ENCODE measurements around the gene ZNF562.
"Not testable (repeated sequence)": the region's sequence is repeated elsewhere in the genome, so short reads cannot be mapped to it uniquely, and the experiment has no call there.

The ZNF562 gene

DNA sequence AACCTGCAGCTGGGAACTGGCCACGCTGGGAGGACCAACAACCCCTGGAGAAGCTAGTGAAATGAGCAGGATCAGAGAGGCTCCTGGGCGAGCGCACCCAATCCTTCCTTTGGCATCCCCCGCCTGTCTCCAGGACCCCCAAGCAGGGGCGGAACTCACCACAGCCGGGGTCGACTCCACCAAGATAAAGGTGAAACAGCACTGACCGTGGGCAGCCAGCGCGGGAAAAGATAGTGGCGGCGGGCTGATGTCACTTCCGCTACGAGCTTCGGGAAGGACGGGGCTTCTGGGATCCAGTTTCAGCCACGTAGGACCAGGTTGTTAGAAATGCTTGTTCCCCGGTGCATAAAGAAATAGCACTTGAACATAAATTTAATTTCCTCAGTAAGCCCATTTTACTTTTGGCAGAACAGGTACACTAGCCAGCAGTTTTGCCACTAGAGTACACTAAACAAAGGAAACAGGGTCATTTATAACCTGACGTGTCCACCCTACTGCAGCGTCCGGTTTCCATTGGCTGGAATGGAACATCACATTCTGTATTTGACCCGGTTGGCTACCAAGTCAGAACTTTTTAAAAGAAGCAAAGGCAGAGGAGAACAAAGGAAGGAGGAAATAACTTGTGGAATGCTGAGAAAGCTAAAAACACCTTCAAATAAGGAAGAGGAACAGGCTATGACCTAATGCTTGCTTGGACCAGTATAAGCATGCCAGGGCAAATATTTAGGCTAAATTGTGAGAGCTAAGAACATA lies 25.5 kb upstream of the ZNF562 start:
- Histone ChIP-seq H3K14ac (ENCODE audit: low read length) (no peak overlapping the region), H3K4me3 (ENCODE audit: low read length in 2 of 2) (peak overlapping the region in 1 of 2 donors; percentile 22), H3K18ac (ENCODE audit: low read length) (no peak overlapping the region), H3K4ac (ENCODE audit: low read length) (no peak overlapping the region), H3K9me3 (replicated peaks in 1 of 2; ENCODE audit: control insufficient read depth in 2 of 2, insufficient read depth in 1 of 2, low read depth in 1 of 2, low read length in 2 of 2) (no peaks in the 10 kb centered on the region), H3K27me3 (ENCODE audit: control insufficient read depth in 3 of 3, insufficient read depth in 3 of 3, low read depth in 1 of 3, low read length in 3 of 3) (no peaks in the 10 kb centered on the region), H3K36me3 (replicated peaks in 1 of 2; ENCODE audit: control insufficient read depth in 2 of 2, insufficient read depth in 2 of 2, low read length in 2 of 2) (no peaks in the 10 kb centered on the region), H3K23ac (ENCODE audit: low read depth, low read length, poor library complexity) (no peak overlapping the region), H2BK5ac (ENCODE audit: low read length) (no peak overlapping the region), H2AFZ (ENCODE audit: low read length) (no peak overlapping the region), H3K4me1 (ENCODE audit: control insufficient read depth in 2 of 2, insufficient read depth in 1 of 2, low read depth in 1 of 2, low read length in 2 of 2) (no peaks in the 10 kb centered on the region), H2AK5ac (ENCODE audit: low read depth, low read length) (no peak overlapping the region), H2BK12ac (ENCODE audit: low read length) (no peak overlapping the region), H3K27ac (replicated peaks; ENCODE audit: low read length) (no peak overlapping the region), H4K91ac (ENCODE audit: low read depth, low read length, poor library complexity) (no peak overlapping the region), H3K4me2 (ENCODE audit: insufficient read depth, low read length, poor library complexity, severe bottlenecking) (no peak overlapping the region), H3K79me1 (ENCODE audit: low read depth, low read length) (no peaks in the 10 kb centered on the region), H2BK15ac (ENCODE audit: low read length) (no peak overlapping the region), H2BK120ac (ENCODE audit: low read depth, low read length) (no peak overlapping the region), H3K9ac (ENCODE audit: low read depth, low read length, poor library complexity) (no peak overlapping the region), H4K8ac (ENCODE audit: low read depth, low read length) (no peak overlapping the region)
- DNase-seq (ENCODE audit: low spot score) = no peak
- no CpG with 5 or more reads among the region's 22 CpGs for WGBS, 2 donors (ENCODE audit: extremely low coverage in 2 of 2, insufficient read length in 2 of 2, insufficient replicate concordance in 1 of 2)

GRCh38 chr19:9690301-9690700 lies 15.4 kb upstream of the ZNF562 start:
- H2AFZ ChIP-seq (ENCODE audit: low read length); H2BK120ac ChIP-seq (ENCODE audit: low read depth, low read length); H2BK5ac ChIP-seq (ENCODE audit: low read length); H2AK5ac ChIP-seq (ENCODE audit: low read depth, low read length); H3K9ac ChIP-seq (ENCODE audit: low read depth, low read length, poor library complexity); H3K79me1 ChIP-seq (ENCODE audit: low read depth, low read length); H3K18ac ChIP-seq (ENCODE audit: low read length); H4K8ac ChIP-seq (ENCODE audit: low read depth, low read length); H3K27ac ChIP-seq (replicated peaks; ENCODE audit: low read length); H4K91ac ChIP-seq (ENCODE audit: low read depth, low read length, poor library complexity); H3K4ac ChIP-seq (ENCODE audit: low read length); H2BK12ac ChIP-seq (ENCODE audit: low read length); H3K27me3 ChIP-seq (ENCODE audit: control insufficient read depth in 3 of 3, insufficient read depth in 3 of 3, low read depth in 1 of 3, low read length in 3 of 3); H3K14ac ChIP-seq (ENCODE audit: low read length); DNase-seq (ENCODE audit: low spot score); H3K4me2 ChIP-seq (ENCODE audit: insufficient read depth, low read length, poor library complexity, severe bottlenecking); H3K36me3 ChIP-seq (replicated peaks in 1 of 2; ENCODE audit: control insufficient read depth in 2 of 2, insufficient read depth in 2 of 2, low read length in 2 of 2); H3K23ac ChIP-seq (ENCODE audit: low read depth, low read length, poor library complexity); H3K4me3 ChIP-seq (ENCODE audit: low read length in 2 of 2); H3K4me1 ChIP-seq (ENCODE audit: control insufficient read depth in 2 of 2, insufficient read depth in 1 of 2, low read depth in 1 of 2, low read length in 2 of 2); H3K9me3 ChIP-seq (replicated peaks in 1 of 2; ENCODE audit: control insufficient read depth in 2 of 2, insufficient read depth in 1 of 2, low read depth in 1 of 2, low read length in 2 of 2); H2BK15ac ChIP-seq (ENCODE audit: low read length): not testable (repeated sequence)
- no CpG with 5 or more reads among the region's 4 CpGs for WGBS, 2 donors (ENCODE audit: extremely low coverage in 2 of 2, insufficient read length in 2 of 2, insufficient replicate concordance in 1 of 2)

GRCh38 chr19:9679996-9680395 lies 5.1 kb upstream of the ZNF562 start:
- H3K27me3 ChIP-seq (ENCODE audit: control insufficient read depth in 3 of 3, insufficient read depth in 3 of 3, low read depth in 1 of 3, low read length in 3 of 3); H2AK5ac ChIP-seq (ENCODE audit: low read depth, low read length); H2BK12ac ChIP-seq (ENCODE audit: low read length); H2AFZ ChIP-seq (ENCODE audit: low read length); H3K4me2 ChIP-seq (ENCODE audit: insufficient read depth, low read length, poor library complexity, severe bottlenecking); H3K36me3 ChIP-seq (replicated peaks in 1 of 2; ENCODE audit: control insufficient read depth in 2 of 2, insufficient read depth in 2 of 2, low read length in 2 of 2); H4K8ac ChIP-seq (ENCODE audit: low read depth, low read length); DNase-seq (ENCODE audit: low spot score); H3K18ac ChIP-seq (ENCODE audit: low read length); H3K14ac ChIP-seq (ENCODE audit: low read length); H3K4ac ChIP-seq (ENCODE audit: low read length); H3K9ac ChIP-seq (ENCODE audit: low read depth, low read length, poor library complexity); H3K79me1 ChIP-seq (ENCODE audit: low read depth, low read length); H2BK120ac ChIP-seq (ENCODE audit: low read depth, low read length); H3K27ac ChIP-seq (replicated peaks; ENCODE audit: low read length); H3K23ac ChIP-seq (ENCODE audit: low read depth, low read length, poor library complexity); H2BK5ac ChIP-seq (ENCODE audit: low read length); H3K4me1 ChIP-seq (ENCODE audit: control insufficient read depth in 2 of 2, insufficient read depth in 1 of 2, low read depth in 1 of 2, low read length in 2 of 2); H4K91ac ChIP-seq (ENCODE audit: low read depth, low read length, poor library complexity); H2BK15ac ChIP-seq (ENCODE audit: low read length); H3K9me3 ChIP-seq (replicated peaks in 1 of 2; ENCODE audit: control insufficient read depth in 2 of 2, insufficient read depth in 1 of 2, low read depth in 1 of 2, low read length in 2 of 2); H3K4me3 ChIP-seq (ENCODE audit: low read length in 2 of 2): not testable (repeated sequence)
- WGBS, 2 donors (ENCODE audit: extremely low coverage in 2 of 2, insufficient read length in 2 of 2, insufficient replicate concordance in 1 of 2) = no CpG with 5 or more reads among the region's 30 CpGs

GRCh38 chr19:9675358-9675901 lies 530 bp upstream of the ZNF562 start:
- not testable (repeated sequence) for H3K4me1 ChIP-seq (ENCODE audit: control insufficient read depth in 2 of 2, insufficient read depth in 1 of 2, low read depth in 1 of 2, low read length in 2 of 2); H3K4ac ChIP-seq (ENCODE audit: low read length); H2AK5ac ChIP-seq (ENCODE audit: low read depth, low read length); H2BK120ac ChIP-seq (ENCODE audit: low read depth, low read length); H2BK12ac ChIP-seq (ENCODE audit: low read length); H3K14ac ChIP-seq (ENCODE audit: low read length); H4K91ac ChIP-seq (ENCODE audit: low read depth, low read length, poor library complexity); H4K8ac ChIP-seq (ENCODE audit: low read depth, low read length); H3K79me1 ChIP-seq (ENCODE audit: low read depth, low read length); H2BK15ac ChIP-seq (ENCODE audit: low read length); H3K27me3 ChIP-seq (ENCODE audit: control insufficient read depth in 3 of 3, insufficient read depth in 3 of 3, low read depth in 1 of 3, low read length in 3 of 3); DNase-seq (ENCODE audit: low spot score)
- peak overlapping the region; percentile 37 for H3K4me2 ChIP-seq (ENCODE audit: insufficient read depth, low read length, poor library complexity, severe bottlenecking)
- H3K18ac ChIP-seq (ENCODE audit: low read length) = peak overlapping the region; percentile 59
- H3K9ac ChIP-seq (ENCODE audit: low read depth, low read length, poor library complexity) = peak overlapping the region; percentile 21
- peak overlapping the region; percentile 93 for H2AFZ ChIP-seq (ENCODE audit: low read length)
- H2BK5ac ChIP-seq (ENCODE audit: low read length) = peak overlapping the region; percentile 88
- H3K9me3 ChIP-seq (replicated peaks in 1 of 2; ENCODE audit: control insufficient read depth in 2 of 2, insufficient read depth in 1 of 2, low read depth in 1 of 2, low read length in 2 of 2) = peaks cover 13 to 37% of the 10 kb centered on the region in 2 donors
- peak overlapping the region; percentile 89 to 97 for H3K4me3 ChIP-seq (ENCODE audit: low read length in 2 of 2)
- peaks cover 11 to 33% of the 10 kb centered on the region in 2 donors for H3K36me3 ChIP-seq (replicated peaks in 1 of 2; ENCODE audit: control insufficient read depth in 2 of 2, insufficient read depth in 2 of 2, low read length in 2 of 2)
- peak overlapping the region; percentile 92 for H3K27ac ChIP-seq (replicated peaks; ENCODE audit: low read length)
- H3K23ac ChIP-seq (ENCODE audit: low read depth, low read length, poor library complexity) = peak overlapping the region; percentile 69
- no CpG with 5 or more reads among the region's 20 CpGs for WGBS, 2 donors (ENCODE audit: extremely low coverage in 2 of 2, insufficient read length in 2 of 2, insufficient replicate concordance in 1 of 2)

Measured in neuronal stem cell (in vitro differentiated cells).